Measurements from ENCODE around the gene EIF3A.

The EIF3A gene

DNA sequence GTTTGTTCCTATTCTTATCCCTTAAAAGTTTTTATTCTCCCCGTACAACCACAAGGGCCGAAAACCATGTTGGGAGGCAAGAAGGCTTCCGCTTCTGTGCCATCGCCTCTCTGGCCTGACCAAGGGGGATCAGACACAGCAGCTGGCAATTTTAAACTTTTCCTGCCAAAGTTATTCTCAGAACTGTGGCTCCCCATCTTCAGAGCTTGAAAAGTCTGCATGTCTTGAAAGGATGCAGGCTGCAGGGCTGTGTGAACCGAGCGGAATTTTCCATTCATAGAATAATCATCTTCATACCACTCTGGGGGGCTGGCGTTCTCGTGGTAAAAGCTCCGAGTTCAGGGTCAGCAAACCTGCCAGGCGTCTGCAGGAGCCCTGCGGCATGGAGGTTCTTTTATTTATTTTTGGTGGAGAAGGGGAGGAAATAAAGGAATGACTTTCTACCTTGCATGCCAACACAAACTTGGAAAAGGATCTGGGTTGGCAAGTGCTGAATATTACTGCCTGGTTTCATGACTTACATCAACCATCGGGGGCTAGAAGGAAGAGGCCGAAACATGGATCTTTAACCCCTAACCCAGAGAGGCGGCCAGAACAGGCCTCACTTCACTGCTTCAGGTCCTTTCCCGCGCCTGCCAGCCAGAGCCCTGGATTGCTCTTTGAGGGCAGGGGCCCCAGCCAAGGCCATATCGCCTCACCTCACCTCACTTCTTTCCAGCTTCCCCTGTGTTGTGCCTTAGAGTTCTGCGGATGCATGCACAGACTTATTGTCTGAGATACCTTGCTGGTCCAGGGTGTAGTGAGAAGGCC lies 54.1 kb downstream of the EIF3A start:
- peaks cover 5% of the 10 kb centered on the region; the same call in 1 of the 2 replicates for H3K27me3 ChIP-seq (ENCODE audit: insufficient read depth, low read length)
- H3K4me3 ChIP-seq (ENCODE audit: low read depth, low read length, poor library complexity, severe bottlenecking): no peak overlapping the region
- no peaks in the 10 kb centered on the region for H4K20me1 ChIP-seq (ENCODE audit: insufficient read depth, low read length)
- no peaks in the 10 kb centered on the region; the same call in 1 of the 2 replicates for H3K36me3 ChIP-seq (ENCODE audit: insufficient read depth, low read length)
- H3K79me2 ChIP-seq (ENCODE audit: insufficient read depth, low read length): no peaks in the 10 kb centered on the region
- H2AFZ ChIP-seq (ENCODE audit: low read length): no peak overlapping the region
- TF ChIP-seq EZH2 (IDR thresholded peaks at IDR 0.05; ENCODE audit: borderline replicate concordance, low read length) (no peak), CTCF (IDR thresholded peaks at IDR 0.05; ENCODE audit: low read length) (no peak)
- H3K9me3 ChIP-seq (ENCODE audit: low read length): no peaks in the 10 kb centered on the region
- no peaks in the 10 kb centered on the region for H3K9me2 ChIP-seq (ENCODE audit: low read depth, low read length)
- H3K4me2 ChIP-seq (ENCODE audit: low read length): no peak overlapping the region
- no peak overlapping the region for H3K27ac ChIP-seq (ENCODE audit: low read depth, low read length, poor library complexity, severe bottlenecking)
- H3K4me1 ChIP-seq (ENCODE audit: insufficient read depth, low read length, severe bottlenecking): peaks cover 12% of the 10 kb centered on the region
- peaks cover 7% of the 10 kb centered on the region; the same call in 1 of the 2 replicates for H3F3A ChIP-seq (ENCODE audit: insufficient read depth, low read length)
- H3K9ac ChIP-seq (ENCODE audit: low read length): no peak overlapping the region

- Histone ChIP-seq H2AFZ (ENCODE audit: low read length) (no peak overlapping the region), H3K4me2 (ENCODE audit: low read length) (no peak overlapping the region), H3K27ac (ENCODE audit: low read depth, low read length, poor library complexity, severe bottlenecking) (no peak overlapping the region), H4K20me1 (ENCODE audit: insufficient read depth, low read length) (no peaks in the 10 kb centered on the region), H3K79me2 (ENCODE audit: insufficient read depth, low read length) (no peaks in the 10 kb centered on the region), H3K9ac (ENCODE audit: low read length) (no peak overlapping the region), H3F3A (ENCODE audit: insufficient read depth, low read length) (0 out of 2 replicates have a peak, but pooled peaks cover under 1% of the 10 kb centered on the region), H3K9me2 (ENCODE audit: low read depth, low read length) (no peaks in the 10 kb centered on the region), H3K4me3 (ENCODE audit: low read depth, low read length, poor library complexity, severe bottlenecking) (no peak overlapping the region), H3K27me3 (ENCODE audit: insufficient read depth, low read length) (peaks cover 9% of the 10 kb centered on the region; the same call in 1 of the 2 replicates), H3K36me3 (ENCODE audit: insufficient read depth, low read length) (no peaks in the 10 kb centered on the region), H3K4me1 (ENCODE audit: insufficient read depth, low read length, severe bottlenecking) (peaks cover 4% of the 10 kb centered on the region), H3K9me3 (ENCODE audit: low read length) (no peaks in the 10 kb centered on the region)
- no peak for TF ChIP-seq CTCF (IDR thresholded peaks at IDR 0.05; ENCODE audit: low read length)
- TF ChIP-seq EZH2 (IDR thresholded peaks at IDR 0.05; ENCODE audit: borderline replicate concordance, low read length): no peak
These were observed 54.8 kb downstream of the EIF3A start for GRCh38 chr10:119025776-119026175.

DNA sequence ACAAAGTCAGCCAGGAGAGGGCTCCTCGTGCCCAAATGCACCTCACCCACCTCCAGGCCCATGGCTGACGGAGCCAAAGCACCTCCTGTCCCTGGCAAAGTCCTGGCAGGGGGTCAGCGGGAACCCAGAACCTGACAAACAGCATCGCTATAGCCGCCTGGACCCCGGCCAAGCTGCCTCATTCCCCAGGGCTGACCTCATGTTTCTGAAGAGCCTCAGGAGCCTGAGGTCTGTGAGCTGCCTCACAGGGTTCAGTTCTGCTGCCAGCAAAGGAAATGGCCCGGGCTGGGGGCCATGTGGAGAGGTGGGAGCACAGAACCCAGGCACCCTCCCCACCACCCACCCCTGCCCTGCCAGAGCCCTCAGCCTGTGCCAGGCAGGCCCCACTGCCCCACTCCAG lies 55.3 kb downstream of the EIF3A start:
- Histone ChIP-seq H3K27ac (ENCODE audit: low read depth, low read length, poor library complexity, severe bottlenecking) (no peak overlapping the region), H3K4me3 (ENCODE audit: low read depth, low read length, poor library complexity, severe bottlenecking) (no peak overlapping the region), H2AFZ (ENCODE audit: low read length) (no peak overlapping the region), H3K4me1 (ENCODE audit: insufficient read depth, low read length, severe bottlenecking) (no peaks in the 10 kb centered on the region), H3K9me2 (ENCODE audit: low read depth, low read length) (no peaks in the 10 kb centered on the region), H3K79me2 (ENCODE audit: insufficient read depth, low read length) (no peaks in the 10 kb centered on the region), H4K20me1 (ENCODE audit: insufficient read depth, low read length) (no peaks in the 10 kb centered on the region), H3K27me3 (ENCODE audit: insufficient read depth, low read length) (peaks cover 9% of the 10 kb centered on the region; the same call in 1 of the 2 replicates), H3K4me2 (ENCODE audit: low read length) (no peak overlapping the region), H3K36me3 (ENCODE audit: insufficient read depth, low read length) (no peaks in the 10 kb centered on the region), H3K9ac (ENCODE audit: low read length) (no peak overlapping the region), H3F3A (ENCODE audit: insufficient read depth, low read length) (no peaks in the 10 kb centered on the region), H3K9me3 (ENCODE audit: low read length) (no peaks in the 10 kb centered on the region)
- no peak for TF ChIP-seq CTCF (IDR thresholded peaks at IDR 0.05; ENCODE audit: low read length)
- no peak for TF ChIP-seq EZH2 (IDR thresholded peaks at IDR 0.05; ENCODE audit: borderline replicate concordance, low read length)
